ENCODE data around the gene SPG7. TPM values are rescaled to one million over a fixed set of nuclear protein-coding genes. Genes with fewer than 3 reads are reported as not detected.

SPG7 gene
- total and polyA plus RNA-seq, 9 of the 15 experiments (the other 6 are each of a cell fraction or from before 2014, with no cell fraction given) = 5.8 to 89.1 (median 49.4) TPM

GRCh38 chr16:89507834-89508590 lies at the start of gene SPG7 (continued):
- TF ChIP-seq CHCHD3 (CRISPR knock-in tag; IDR thresholded peaks at IDR 0.05) (0 out of 2 replicates have a peak, but pooled peaks have one; percentile 43), E2F4 (CRISPR knock-in tag; IDR thresholded peaks at IDR 0.05; ENCODE audit: low read depth) (0 out of 2 replicates have a peak, but pooled peaks have one; percentile 18), ZNF3 (CRISPR knock-in tag; IDR thresholded peaks at IDR 0.05) (no peak), SREBF2 (CRISPR knock-in tag; IDR thresholded peaks at IDR 0.05) (no peak), NUFIP1 (IDR thresholded peaks at IDR 0.05; ENCODE audit: partially characterized antibody) (no peak), VEZF1 (CRISPR knock-in tag; IDR thresholded peaks at IDR 0.05) (peak; percentile 46), GTF3C2 (IDR thresholded peaks at IDR 0.05; ENCODE audit: borderline replicate concordance, extremely low read depth, insufficient read length) (no peak), FOXK1 (CRISPR knock-in tag; IDR thresholded peaks at IDR 0.05; ENCODE audit: borderline replicate concordance) (no peak), HIVEP1 (CRISPR knock-in tag; IDR thresholded peaks at IDR 0.05) (no peak), NR3C1 (CRISPR knock-in tag; IDR thresholded peaks at IDR 0.05) (peak; percentile 64), CREB1 (IDR thresholded peaks at IDR 0.05) (peak; percentile 27; the same call in 1 of the 2 replicates), CREB1 (CRISPR knock-in tag; IDR thresholded peaks at IDR 0.05) (peak; percentile 66), KDM1A (IDR thresholded peaks at IDR 0.05) (no peak), CTBP1 (IDR thresholded peaks at IDR 0.05; ENCODE audit: borderline replicate concordance) (peak; percentile 74), ZNF174 (CRISPR knock-in tag; IDR thresholded peaks at IDR 0.05) (no peak), SUPT5H (IDR thresholded peaks at IDR 0.05) (peak; percentile 75), HINFP (tag; conservative IDR thresholded peaks at IDR 0.05; ENCODE audit: low read depth) (no peak), TCFL5 (CRISPR knock-in tag; conservative IDR thresholded peaks at IDR 0.05) (no peak), ZHX1 (conservative IDR thresholded peaks at IDR 0.05; ENCODE audit: low read length) (no peak)
